Islet precursor cell (in vitro differentiated cells): Measurements from ENCODE around the gene PDP2.

ENCODE experiments used
- DNase-seq: peaks from one replicate; pipeline ENCODE4 v3.0.0-alpha.2; 2018

The PDP2 gene

GRCh38 chr16:66939366-66939765, 59.1 kb downstream of the PDP2 start:
- no peak for DNase-seq

GRCh38 chr16:66940236-66940635, 59.9 kb downstream of the PDP2 start:
- no peak for DNase-seq
